Measurements from ENCODE around the gene SPCS2. TPM values are rescaled to one million over a fixed set of nuclear protein-coding genes. Genes with fewer than 3 reads are reported as not detected.

The SPCS2 gene
- total RNA-seq, 1 donor from 2014 or later = 120 TPM

DNA sequence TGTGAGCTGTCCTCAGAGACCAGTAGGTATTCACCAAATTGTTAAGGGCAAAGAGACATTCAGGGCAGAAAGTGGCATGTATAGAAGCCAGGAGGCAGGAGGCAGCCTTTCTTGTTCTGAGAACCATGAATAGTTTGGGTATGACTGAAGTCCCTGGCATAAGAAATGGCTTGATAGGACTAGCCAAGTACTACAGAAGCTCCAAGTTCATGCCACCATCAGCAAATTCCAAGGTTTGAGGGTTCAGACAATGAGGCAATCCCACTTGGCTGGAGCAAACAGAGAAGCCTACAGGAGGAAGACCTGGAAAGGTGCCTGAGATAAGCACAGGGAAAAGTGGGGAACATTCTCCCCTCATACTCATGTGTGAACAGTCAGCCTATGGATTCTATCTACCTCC lies 25.9 kb upstream of the SPCS2 start:
- Histone ChIP-seq H3K79me2 (ENCODE audit: insufficient read depth, low read length) (no peaks in the 10 kb centered on the region), H3K27me3 (ENCODE audit: insufficient read depth, low read length) (no peaks in the 10 kb centered on the region), H3K9ac (ENCODE audit: low read length) (no peak overlapping the region), H3K36me3 (ENCODE audit: insufficient read depth, low read length) (peaks cover 8% of the 10 kb centered on the region), H4K20me1 (ENCODE audit: insufficient read depth, low read length) (peaks cover 7% of the 10 kb centered on the region), H3K9me3 (ENCODE audit: insufficient read depth, low read depth, low read length) (no peaks in the 10 kb centered on the region), H3K4me1 (ENCODE audit: insufficient read depth, low read length) (no peaks in the 10 kb centered on the region), H3K4me3 (ENCODE audit: insufficient read depth, low read depth, low read length) (no peak overlapping the region), H3K4me2 (ENCODE audit: low read length) (no peak overlapping the region), H2AFZ (ENCODE audit: low read depth, low read length) (no peak overlapping the region), H3K27ac (ENCODE audit: low read depth, low read length) (no peak overlapping the region)
- no peaks in the 10 kb centered on the region for H3K27me3 Mint-ChIP-seq (ENCODE audit: low read depth, unreplicated experiment)
- no peaks in the 10 kb centered on the region for H3K9me3 Mint-ChIP-seq (ENCODE audit: unreplicated experiment)
- H3K4me3 Mint-ChIP-seq (ENCODE audit: unreplicated experiment) = no peak overlapping the region
- DNase-seq (ENCODE audit: low read depth) = no peak
- no peak overlapping the region for H3K27ac Mint-ChIP-seq (ENCODE audit: unreplicated experiment)
- TF ChIP-seq EZH2 (IDR thresholded peaks at IDR 0.05; ENCODE audit: insufficient read depth, low read length) = no peak
- TF ChIP-seq, protein P1, sequence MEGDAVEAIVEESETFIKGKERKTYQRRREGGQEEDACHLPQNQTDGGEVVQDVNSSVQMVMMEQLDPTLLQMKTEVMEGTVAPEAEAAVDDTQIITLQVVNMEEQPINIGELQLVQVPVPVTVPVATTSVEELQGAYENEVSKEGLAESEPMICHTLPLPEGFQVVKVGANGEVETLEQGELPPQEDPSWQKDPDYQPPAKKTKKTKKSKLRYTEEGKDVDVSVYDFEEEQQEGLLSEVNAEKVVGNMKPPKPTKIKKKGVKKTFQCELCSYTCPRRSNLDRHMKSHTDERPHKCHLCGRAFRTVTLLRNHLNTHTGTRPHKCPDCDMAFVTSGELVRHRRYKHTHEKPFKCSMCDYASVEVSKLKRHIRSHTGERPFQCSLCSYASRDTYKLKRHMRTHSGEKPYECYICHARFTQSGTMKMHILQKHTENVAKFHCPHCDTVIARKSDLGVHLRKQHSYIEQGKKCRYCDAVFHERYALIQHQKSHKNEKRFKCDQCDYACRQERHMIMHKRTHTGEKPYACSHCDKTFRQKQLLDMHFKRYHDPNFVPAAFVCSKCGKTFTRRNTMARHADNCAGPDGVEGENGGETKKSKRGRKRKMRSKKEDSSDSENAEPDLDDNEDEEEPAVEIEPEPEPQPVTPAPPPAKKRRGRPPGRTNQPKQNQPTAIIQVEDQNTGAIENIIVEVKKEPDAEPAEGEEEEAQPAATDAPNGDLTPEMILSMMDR (IDR thresholded peaks at IDR 0.05; ENCODE audit: insufficient read depth, low read depth, low read length) = no peak
- peaks cover 10% of the 10 kb centered on the region for H3K4me1 Mint-ChIP-seq (ENCODE audit: low read depth, unreplicated experiment)
- no peak for FAIRE-seq
- peaks cover 2% of the 10 kb centered on the region for H3K36me3 Mint-ChIP-seq (ENCODE audit: low read depth, unreplicated experiment)

DNA sequence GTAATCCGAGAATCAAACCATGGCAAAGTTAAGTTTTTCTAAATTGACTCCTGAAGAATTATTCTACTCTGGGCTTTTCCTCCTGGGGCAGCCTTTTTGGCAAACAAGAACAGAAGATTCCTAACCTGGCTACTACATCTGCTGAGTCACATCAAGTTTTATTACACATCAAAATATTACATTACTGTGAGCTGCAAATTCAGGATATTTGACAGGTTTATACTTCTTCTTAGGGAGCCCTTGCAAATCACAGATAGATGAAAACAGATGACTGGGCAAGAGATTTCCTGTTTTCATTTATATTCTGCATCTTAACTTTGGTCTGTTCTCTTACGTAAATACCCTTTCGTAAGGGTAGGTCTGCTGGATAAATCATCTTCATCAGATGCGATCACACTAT lies 23.8 kb upstream of the SPCS2 start:
- H3K4me3 Mint-ChIP-seq (ENCODE audit: unreplicated experiment) = no peak overlapping the region
- TF ChIP-seq, protein P1 (IDR thresholded peaks at IDR 0.05; ENCODE audit: insufficient read depth, low read depth, low read length) = no peak
- TF ChIP-seq EZH2 (IDR thresholded peaks at IDR 0.05; ENCODE audit: insufficient read depth, low read length) = no peak

DNA sequence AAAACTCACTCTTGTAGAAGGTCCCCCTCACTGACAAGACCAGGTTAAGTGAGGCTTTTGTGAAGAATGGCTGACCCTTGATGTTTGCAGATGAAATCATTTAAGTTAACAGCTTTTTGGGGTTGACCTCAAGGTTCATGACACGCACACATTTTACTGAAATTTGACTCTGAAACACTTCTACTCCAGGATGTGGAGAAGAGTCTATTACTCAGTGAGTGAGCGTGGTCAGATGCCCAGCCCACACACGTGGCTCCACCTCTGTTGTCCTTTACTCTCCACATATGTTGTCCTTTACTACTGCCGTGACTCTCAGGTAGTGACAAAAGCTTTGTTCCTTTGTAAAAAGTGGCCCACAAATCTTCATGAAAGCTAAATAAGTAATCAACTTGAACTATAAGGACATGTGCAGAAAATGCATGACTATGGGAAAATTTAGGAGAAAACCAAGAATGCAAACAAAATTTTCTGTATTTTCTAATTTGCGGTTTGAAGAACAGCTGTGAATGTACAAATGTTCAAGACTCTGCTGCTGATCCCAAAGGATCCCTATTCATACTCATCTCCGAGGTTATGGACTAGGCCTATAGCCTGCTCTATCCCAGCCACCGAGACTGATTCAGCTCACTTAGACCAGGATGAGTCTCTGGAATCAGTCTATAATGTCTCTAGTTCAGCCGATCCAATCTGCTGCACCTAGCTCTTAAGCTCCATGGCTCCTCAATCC lies 22.6 kb upstream of the SPCS2 start:
- H3K36me3 Mint-ChIP-seq (ENCODE audit: low read depth, unreplicated experiment) = peaks cover 2% of the 10 kb centered on the region
- H3K4me2 ChIP-seq (ENCODE audit: low read length) = peak overlapping the region; percentile 18
- peak; percentile 63 for DNase-seq (ENCODE audit: low read depth)
- H3K79me2 ChIP-seq (ENCODE audit: insufficient read depth, low read length) = no peaks in the 10 kb centered on the region
- H3K27ac ChIP-seq (ENCODE audit: low read depth, low read length) = no peak overlapping the region
- H4K20me1 ChIP-seq (ENCODE audit: insufficient read depth, low read length) = peaks cover 7% of the 10 kb centered on the region
- no peaks in the 10 kb centered on the region for H3K9me3 ChIP-seq (ENCODE audit: insufficient read depth, low read depth, low read length)
- TF ChIP-seq, protein P1 (IDR thresholded peaks at IDR 0.05; ENCODE audit: insufficient read depth, low read depth, low read length) = no peak
- no peak for TF ChIP-seq EZH2 (IDR thresholded peaks at IDR 0.05; ENCODE audit: insufficient read depth, low read length)
- peaks cover 10% of the 10 kb centered on the region for H3K4me1 Mint-ChIP-seq (ENCODE audit: low read depth, unreplicated experiment)
- no peak overlapping the region for H3K9ac ChIP-seq (ENCODE audit: low read length)
- no peaks in the 10 kb centered on the region for H3K27me3 Mint-ChIP-seq (ENCODE audit: low read depth, unreplicated experiment)
- no peaks in the 10 kb centered on the region for H3K36me3 ChIP-seq (ENCODE audit: insufficient read depth, low read length)
- H3K27ac Mint-ChIP-seq (ENCODE audit: unreplicated experiment) = no peak overlapping the region
- H3K4me3 ChIP-seq (ENCODE audit: insufficient read depth, low read depth, low read length) = no peak overlapping the region
- H3K27me3 ChIP-seq (ENCODE audit: insufficient read depth, low read length) = no peaks in the 10 kb centered on the region
- FAIRE-seq = no peak
- no peaks in the 10 kb centered on the region for H3K9me3 Mint-ChIP-seq (ENCODE audit: unreplicated experiment)
- H2AFZ ChIP-seq (ENCODE audit: low read depth, low read length) = no peak overlapping the region
- H3K4me3 Mint-ChIP-seq (ENCODE audit: unreplicated experiment) = no peak overlapping the region
- no peaks in the 10 kb centered on the region for H3K4me1 ChIP-seq (ENCODE audit: insufficient read depth, low read length)

More for the DNA sequence above, 23.8 kb upstream of the SPCS2 start:
- Histone ChIP-seq H3K27me3 (ENCODE audit: insufficient read depth, low read length) (no peaks in the 10 kb centered on the region), H3K79me2 (ENCODE audit: insufficient read depth, low read length) (no peaks in the 10 kb centered on the region), H3K4me1 (ENCODE audit: insufficient read depth, low read length) (no peaks in the 10 kb centered on the region), H3K9me3 (ENCODE audit: insufficient read depth, low read depth, low read length) (no peaks in the 10 kb centered on the region), H3K27ac (ENCODE audit: low read depth, low read length) (no peak overlapping the region), H3K4me2 (ENCODE audit: low read length) (no peak overlapping the region), H3K36me3 (ENCODE audit: insufficient read depth, low read length) (no peaks in the 10 kb centered on the region), H3K4me3 (ENCODE audit: insufficient read depth, low read depth, low read length) (no peak overlapping the region), H4K20me1 (ENCODE audit: insufficient read depth, low read length) (peaks cover 7% of the 10 kb centered on the region), H3K9ac (ENCODE audit: low read length) (no peak overlapping the region), H2AFZ (ENCODE audit: low read depth, low read length) (no peak overlapping the region)
- FAIRE-seq = no peak
- DNase-seq (ENCODE audit: low read depth) = peak; percentile 23
- Mint-ChIP-seq H3K4me1 (ENCODE audit: low read depth, unreplicated experiment) (peaks cover 10% of the 10 kb centered on the region), H3K9me3 (ENCODE audit: unreplicated experiment) (no peaks in the 10 kb centered on the region), H3K27me3 (ENCODE audit: low read depth, unreplicated experiment) (no peaks in the 10 kb centered on the region), H3K36me3 (ENCODE audit: low read depth, unreplicated experiment) (peaks cover 2% of the 10 kb centered on the region), H3K27ac (ENCODE audit: unreplicated experiment) (no peak overlapping the region)
